K562 (cell line): Measurements from ENCODE around the gene TMEM121. TPM values are rescaled to one million over a fixed set of nuclear protein-coding genes. Genes with fewer than 3 reads are reported as not detected.

Source experiments
- BDP1 ChIP-seq: IDR thresholded peaks from 3 replicates; pipeline ENCODE4 v1.6.1; 2011; ENCODE audit not compliant: insufficient read length, insufficient read depth
- CBX3 ChIP-seq, 2 experiments: IDR thresholded peaks; 1 replicate in 1 of 2; 2 replicates in 1 of 2; pipeline ENCODE4 v1.6.1; 2012; ENCODE audit warnings: inconsistent platforms in 2 of 2, low read length in 2 of 2, borderline replicate concordance in 1 of 2, control low read depth in 1 of 2
- CCNT2 ChIP-seq: IDR thresholded peaks from 2 replicates; pipeline ENCODE4 v1.6.1; 2011; ENCODE audit warnings: borderline replicate concordance, low read depth, mild to moderate bottlenecking, moderate library complexity, mixed read lengths, low read length; ENCODE audit not compliant: insufficient read length; ENCODE audit errors: extremely low read depth
- CHD2 ChIP-seq: IDR thresholded peaks from 2 replicates; pipeline ENCODE4 v1.6.1; 2011; ENCODE audit warnings: low read depth, low read length
- EZH2 ChIP-seq: IDR thresholded peaks from 2 replicates; pipeline ENCODE4 v1.6.1; 2012; ENCODE audit warnings: low read depth, mild to moderate bottlenecking, inconsistent platforms, low read length, borderline replicate concordance
- GABPA ChIP-seq: fragments of 200-800 bp; sonication (Bioruptor generic); conservative IDR thresholded peaks from 2 replicates; pipeline ENCODE4 v1.6.1; 2016; ENCODE audit warnings: low read depth, missing genetic modification characterization, missing compliant biosample characterization
- GATAD2A ChIP-seq: fragments of 450-650 bp; IDR thresholded peaks from 2 replicates; pipeline ENCODE4 v1.6.1; 2017
- HDAC1 ChIP-seq, 2 experiments: fragments of 450-650 bp; IDR thresholded peaks; 2 replicates each; pipeline ENCODE4 v1.6.1; 2016 to 2017; ENCODE audit warnings: inconsistent platforms in 1 of 2, mild to moderate bottlenecking in 1 of 2, moderate library complexity in 1 of 2
- HNRNPL ChIP-seq: fragments of 200-400 bp; formaldehyde crosslinking; IDR thresholded peaks from 2 replicates; pipeline ENCODE4 v1.6.1; 2017; ENCODE audit warnings: low read depth, mild to moderate bottlenecking, low read length
- KDM5B ChIP-seq: fragments of 200-600 bp; sonication (generic); IDR thresholded peaks from 2 replicates; pipeline ENCODE4 v1.6.1; 2012; ENCODE audit warnings: low read depth, mild to moderate bottlenecking, moderate library complexity, low read length, control low read depth, inconsistent platforms; ENCODE audit not compliant: insufficient replicate concordance
- MCM2 ChIP-seq: fragments of 450-650 bp; IDR thresholded peaks from 2 replicates; pipeline ENCODE4 v1.6.1; 2017; ENCODE audit warnings: low read depth, mild to moderate bottlenecking
- MLLT1 ChIP-seq, 2 experiments: fragments of 450-650 bp; IDR thresholded peaks; 2 replicates each; pipeline ENCODE4 v1.6.1; 2016
- MYC ChIP-seq, 2 experiments: fragments of 250-450 bp in 1 of 2; sonication (Bioruptor Pico) in 1 of 2; IDR thresholded peaks; 2 replicates each; pipeline versions ENCODE4 v1.5.1 to v1.6.1; 2012 to 2021; ENCODE audit warnings: low read depth in 2 of 2, borderline replicate concordance in 1 of 2, improper control_type of control experiment in 1 of 2, low read length in 1 of 2, mild to moderate bottlenecking in 1 of 2, moderate library complexity in 1 of 2
- NONO ChIP-seq, 2 experiments: fragments of 200-400 bp in 1 of 2; fragments of 450-650 bp in 1 of 2; formaldehyde crosslinking in 1 of 2; IDR thresholded peaks; 2 replicates each; pipeline ENCODE4 v1.6.1; 2017; ENCODE audit warnings: low read depth in 2 of 2, mild to moderate bottlenecking in 2 of 2, moderate library complexity in 2 of 2, low read length in 1 of 2
- NR2C2 ChIP-seq, 2 experiments: fragments of 200-800 bp in 1 of 2; sonication (Bioruptor generic) in 1 of 2; sonication (generic) in 1 of 2; formaldehyde crosslinking in 1 of 2; IDR thresholded peaks; 2 replicates each; pipeline versions ENCODE4 v1.6.1 to v1.8.0; 2016 to 2022; ENCODE audit warnings: mild to moderate bottlenecking in 1 of 2, missing compliant biosample characterization in 1 of 2, missing genetic modification characterization in 1 of 2, missing genetic modification reagents in 1 of 2
- RB1 ChIP-seq: fragments of 450-650 bp; IDR thresholded peaks from 2 replicates; pipeline ENCODE4 v1.6.1; 2017; ENCODE audit warnings: low read depth, mild to moderate bottlenecking
- RBFOX2 ChIP-seq: fragments of 200-400 bp; formaldehyde crosslinking; IDR thresholded peaks from 2 replicates; pipeline ENCODE4 v1.6.1; 2017; ENCODE audit warnings: low read depth, mild to moderate bottlenecking, low read length, moderate library complexity
- RNF219 ChIP-seq: fragments of 250-450 bp; sonication (Bioruptor Pico); IDR thresholded peaks from 2 replicates; pipeline ENCODE4 v1.5.0; 2022; ENCODE audit warnings: mild to moderate bottlenecking
- ZFP1 ChIP-seq: fragments of 450-650 bp; formaldehyde crosslinking; IDR thresholded peaks from 2 replicates; pipeline ENCODE4 v1.4.0; 2020; ENCODE audit warnings: mild to moderate bottlenecking, mixed read lengths
- ZNF224 ChIP-seq: sonication (generic); formaldehyde crosslinking; IDR thresholded peaks from 2 replicates; pipeline ENCODE4 v1.8.0; 2022; ENCODE audit warnings: mild to moderate bottlenecking, missing genetic modification reagents
- ZNF395 ChIP-seq: fragments of 200-800 bp; sonication (Bioruptor generic); IDR thresholded peaks from 2 replicates; pipeline ENCODE4 v1.6.1; 2017; ENCODE audit warnings: missing genetic modification characterization, missing compliant biosample characterization
- ZNF766 ChIP-seq: fragments of 200-800 bp; sonication (Bioruptor generic); conservative IDR thresholded peaks from 2 replicates; pipeline ENCODE4 v1.6.1; 2016; ENCODE audit warnings: missing genetic modification characterization, missing compliant biosample characterization
- polyA plus RNA-seq, 8 experiments: library from polyadenylated mRNA; depleted of rRNA in 4 of 8; stranded (reverse) in 5 of 8; unstranded in 3 of 8; fragments of >200 nt; fragmentation: Nextera tagmentation in 2 of 8; fragmentation: Illumina TruSeq in 1 of 8; extraction: Ambion mirVana in 2 of 8; extraction: Trizol in 1 of 8; gene quantifications; 2 replicates each; pipeline versions ENCODE4 v1.2.1 to v1.2.3, GENCODE V29; 2011 to 2014; ENCODE audit warnings: inconsistent platforms in 1 of 8, missing spikeins in 1 of 8
- total RNA-seq, 7 experiments: library from RNA; depleted of rRNA in 6 of 7; stranded (reverse); fragments of >200 nt in 6 of 7; fragmentation: Illumina TruSeq in 2 of 7; extraction: Trizol in 2 of 7; gene quantifications; 2 replicates each; pipeline versions ENCODE4 v1.2.1 to v1.2.3, GENCODE V29; 2011 to 2021; ENCODE audit warnings: low replicate concordance in 1 of 7

Gene TMEM121
- total and polyA plus RNA-seq, 9 of the 15 experiments (the other 6 are each of a cell fraction or from before 2014, with no cell fraction given): 0.31 to 0.36 TPM; not detected in 7

- TF ChIP-seq RNF219 (CRISPR knock-in tag) (no peak), CCNT2 (peak; percentile 39), ZFP1 (CRISPR knock-in tag) (no peak), GABPA (tag) (no peak), CBX3 (IDR thresholded peaks at IDR 0.05; ENCODE audit: borderline replicate concordance in 1 of 2, low read length in 2 of 2) (no peak), MLLT1 (IDR thresholded peaks at IDR 0.05) (no peak), ZNF395 (CRISPR knock-in tag) (peak; percentile 50), EZH2 (no peak), KDM5B (peak; percentile 13), ZNF224 (CRISPR knock-in tag) (no peak), MCM2 (no peak), BDP1 (no peak), NR2C2 (CRISPR knock-in tag; IDR thresholded peaks at IDR 0.05) (no peak), NR2C2 (tag; IDR thresholded peaks at IDR 0.05) (peak; percentile 5; the same call in 1 of the 2 replicates), GATAD2A (no peak), HNRNPL (peak; percentile 64; the same call in 1 of the 2 replicates), CHD2 (no peak), RBFOX2 (peak; percentile 23), ZNF766 (CRISPR knock-in tag) (peak; percentile 11; the same call in 1 of the 2 replicates), RB1 (peak; percentile 66), HDAC1 (IDR thresholded peaks at IDR 0.05) (peak in 1 of 2 experiments; percentile 70; a peak in 2 of 4 replicates), MYC (IDR thresholded peaks at IDR 0.05; ENCODE audit: low read depth, low read length) (no peak), MYC (CRISPR knock-in tag; IDR thresholded peaks at IDR 0.05; ENCODE audit: borderline replicate concordance, low read depth) (no peak), NONO (IDR thresholded peaks at IDR 0.05; ENCODE audit: low read depth in 2 of 2, low read length in 1 of 2) (peak; percentile 32 to 76; a peak in 1 of 4 replicates)
These were observed 34.9 kb upstream of the TMEM121 start (continued) for GRCh38 chr14:105491366-105491973.
